Nephron (organoid): ENCODE data around the gene S100A7A.

Experiments used
- H3K27ac Mint-ChIP-seq, 3 experiments: 2 replicates each; pipeline ENCODE4 v1.8.0; 2020; ENCODE audit warnings: mixed read lengths in 3 of 3, mild to moderate bottlenecking in 2 of 3, moderate library complexity in 1 of 3
- H3K27me3 Mint-ChIP-seq: 2 replicates; pipeline ENCODE4 v1.8.0; 2021; ENCODE audit warnings: low read depth, mild to moderate bottlenecking, moderate library complexity, mixed read lengths
- H3K36me3 Mint-ChIP-seq: 2 replicates; pipeline ENCODE4 v1.8.0; 2020; ENCODE audit warnings: low read depth, mixed read lengths
- H3K4me1 Mint-ChIP-seq: 2 replicates; pipeline ENCODE4 v1.8.0; 2020; ENCODE audit warnings: mixed read lengths
- H3K4me3 Mint-ChIP-seq, 3 experiments: 2 replicates each; pipeline ENCODE4 v1.8.0; 2020; ENCODE audit warnings: mild to moderate bottlenecking in 3 of 3, mixed read lengths in 3 of 3, moderate library complexity in 2 of 3
- H3K9me3 Mint-ChIP-seq: 2 replicates; pipeline ENCODE4 v1.8.0; 2020; ENCODE audit warnings: mixed read lengths
- TF ChIP-seq, protein P1 (sequence below), 3 experiments: fragments of 200-600 bp; sonication (generic); IDR thresholded peaks; one replicate each; pipeline ENCODE4 v1.5.0; 2021; ENCODE audit warnings: antibody characterized with exemption in 3 of 3; ENCODE audit not compliant: unreplicated experiment in 3 of 3

Gene S100A7A

DNA sequence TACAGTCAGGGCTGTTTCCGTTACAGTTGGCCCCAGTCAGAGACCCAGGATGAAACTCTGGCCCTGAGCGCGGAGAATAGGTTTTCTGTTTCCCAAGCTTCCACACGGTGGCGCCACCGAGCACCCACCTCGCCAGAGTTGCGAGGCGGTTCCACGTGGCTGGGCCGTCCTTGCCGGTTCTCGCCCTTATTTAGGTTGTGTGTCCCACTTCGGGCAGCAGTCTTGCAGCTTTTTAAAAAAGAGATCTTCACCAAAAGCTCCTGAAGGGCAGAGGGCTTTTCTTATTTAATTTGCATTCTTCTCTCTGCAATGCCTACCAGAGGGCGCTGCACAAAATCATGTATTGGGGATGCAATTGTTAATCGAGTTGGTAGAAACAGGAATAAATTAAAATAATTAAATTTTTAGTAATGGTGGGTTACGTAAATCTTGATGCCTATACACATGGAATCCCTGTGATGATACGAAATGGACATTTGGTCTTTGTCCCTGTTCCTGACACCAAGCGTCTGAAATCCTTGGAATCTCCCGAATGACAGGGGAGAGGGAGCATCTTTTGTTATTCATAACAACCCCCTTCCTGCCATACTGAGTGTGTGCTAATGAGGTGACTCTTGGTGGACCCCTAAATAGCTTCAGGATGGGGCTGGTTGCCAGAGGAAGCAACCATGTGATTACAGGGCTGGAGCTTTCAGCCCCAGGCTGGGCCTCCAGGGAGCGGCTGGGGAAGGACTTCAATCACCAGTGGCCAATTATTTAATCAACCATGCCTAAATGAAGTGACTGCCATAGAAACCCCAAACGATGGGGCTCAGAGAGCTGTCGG, 49.7 kb downstream of the S100A7A start:
- no peaks in the 10 kb centered on the region for H3K4me1 Mint-ChIP-seq
- H3K36me3 Mint-ChIP-seq = no peaks in the 10 kb centered on the region
- H3K27ac Mint-ChIP-seq = no peak overlapping the region
- H3K27me3 Mint-ChIP-seq = peaks cover 38% of the 10 kb centered on the region
- peaks cover 3% of the 10 kb centered on the region for H3K9me3 Mint-ChIP-seq
- TF ChIP-seq, protein P1, sequence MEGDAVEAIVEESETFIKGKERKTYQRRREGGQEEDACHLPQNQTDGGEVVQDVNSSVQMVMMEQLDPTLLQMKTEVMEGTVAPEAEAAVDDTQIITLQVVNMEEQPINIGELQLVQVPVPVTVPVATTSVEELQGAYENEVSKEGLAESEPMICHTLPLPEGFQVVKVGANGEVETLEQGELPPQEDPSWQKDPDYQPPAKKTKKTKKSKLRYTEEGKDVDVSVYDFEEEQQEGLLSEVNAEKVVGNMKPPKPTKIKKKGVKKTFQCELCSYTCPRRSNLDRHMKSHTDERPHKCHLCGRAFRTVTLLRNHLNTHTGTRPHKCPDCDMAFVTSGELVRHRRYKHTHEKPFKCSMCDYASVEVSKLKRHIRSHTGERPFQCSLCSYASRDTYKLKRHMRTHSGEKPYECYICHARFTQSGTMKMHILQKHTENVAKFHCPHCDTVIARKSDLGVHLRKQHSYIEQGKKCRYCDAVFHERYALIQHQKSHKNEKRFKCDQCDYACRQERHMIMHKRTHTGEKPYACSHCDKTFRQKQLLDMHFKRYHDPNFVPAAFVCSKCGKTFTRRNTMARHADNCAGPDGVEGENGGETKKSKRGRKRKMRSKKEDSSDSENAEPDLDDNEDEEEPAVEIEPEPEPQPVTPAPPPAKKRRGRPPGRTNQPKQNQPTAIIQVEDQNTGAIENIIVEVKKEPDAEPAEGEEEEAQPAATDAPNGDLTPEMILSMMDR (IDR thresholded peaks at IDR 0.05; ENCODE audit: unreplicated experiment in 3 of 3) = peak; percentile 68 to 76 (median 68)
- H3K4me3 Mint-ChIP-seq = no peak overlapping the region

DNA sequence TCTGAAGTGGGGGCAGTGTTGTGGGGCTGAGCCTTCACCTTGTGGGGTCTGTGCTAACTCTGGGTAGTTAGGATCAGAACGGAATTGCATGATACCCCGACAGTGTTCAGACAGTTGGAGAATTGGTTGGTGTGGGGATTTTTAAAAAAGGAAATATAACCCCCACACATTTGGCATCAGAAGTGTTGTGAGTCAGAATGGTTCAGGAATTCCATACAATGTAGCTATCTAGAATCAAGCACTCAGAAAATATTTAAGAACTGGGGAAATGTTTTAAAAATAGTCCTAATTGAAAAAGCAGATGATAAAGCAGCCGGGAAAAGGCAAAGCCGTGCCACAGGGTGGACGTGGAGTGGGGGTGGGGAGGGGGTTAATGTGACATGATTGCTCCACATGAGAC, 50.6 kb downstream of the S100A7A start:
- no peak overlapping the region for H3K4me3 Mint-ChIP-seq
- TF ChIP-seq, protein P1 (IDR thresholded peaks at IDR 0.05; ENCODE audit: unreplicated experiment in 3 of 3) = no peak

DNA sequence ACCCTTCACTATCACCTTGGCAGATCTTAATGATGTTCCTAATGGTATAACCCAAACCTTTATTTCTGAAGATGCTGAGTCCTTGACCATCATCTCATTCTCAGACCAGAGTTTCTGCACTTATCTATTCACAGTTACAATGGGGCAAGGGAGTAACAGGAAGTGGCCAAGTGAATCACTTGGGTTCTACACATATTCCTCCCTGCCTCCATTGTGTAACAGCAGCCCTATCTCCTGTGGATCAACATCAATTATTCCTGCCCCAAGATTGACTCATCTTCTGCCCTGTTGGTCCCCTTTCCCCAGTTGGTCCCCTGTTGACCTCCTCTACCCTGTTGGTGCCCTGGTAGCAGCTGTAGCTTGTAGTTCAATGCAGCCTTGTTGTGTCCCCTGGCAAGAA, 54.4 kb downstream of the S100A7A start:
- no peaks in the 10 kb centered on the region for H3K4me1 Mint-ChIP-seq
- no peak overlapping the region for H3K4me3 Mint-ChIP-seq
- TF ChIP-seq, protein P1 (IDR thresholded peaks at IDR 0.05; ENCODE audit: unreplicated experiment in 3 of 3) = no peak
- peaks cover 25% of the 10 kb centered on the region for H3K9me3 Mint-ChIP-seq
- H3K36me3 Mint-ChIP-seq = no peaks in the 10 kb centered on the region
- H3K27ac Mint-ChIP-seq = no peak overlapping the region
- peaks cover 19% of the 10 kb centered on the region for H3K27me3 Mint-ChIP-seq

More for the DNA sequence above, 50.6 kb downstream of the S100A7A start:
- Mint-ChIP-seq H3K27ac (no peak overlapping the region), H3K4me1 (no peaks in the 10 kb centered on the region), H3K36me3 (no peaks in the 10 kb centered on the region), H3K9me3 (peaks cover 7% of the 10 kb centered on the region), H3K27me3 (peaks cover 34% of the 10 kb centered on the region)
